T-helper 2 cell treated with Interferon-gamma antibody and Interleukin-4, amounts not matched to agents 100 ng/mL and 5 ng/mL, for 36 hours (primary cell): ENCODE results near the gene MORF4L1. TPM values are rescaled to one million over a fixed set of nuclear protein-coding genes. Genes with fewer than 3 reads are reported as not detected.
"Not testable (repeated sequence)": the region's sequence is repeated elsewhere in the genome, so short reads cannot be mapped to it uniquely, and the experiment has no call there.

Experiments
- intact Hi-C: fragments of 100-400 bp; cut with micrococcal nuclease; formaldehyde crosslinking; loops from one replicate; pipeline ENCODE4 v1.15.1; 2023
- total RNA-seq: library from RNA; stranded (reverse); gene quantifications from 2 replicates; pipeline ENCODE4 v1.2.3, GENCODE V29; 2022

The MORF4L1 gene
- total RNA-seq, 1 donor from 2014 or later = 265 TPM

- intact Hi-C loops = no loop called here
Observed at GRCh38 chr15:78923480-78924360, 51.0 kb downstream of the MORF4L1 start.

- intact Hi-C loops = no loop called here
Observed at GRCh38 chr15:78925076-78925624, 52.5 kb downstream of the MORF4L1 start.

- intact Hi-C loops = no loop called here
Observed at GRCh38 chr15:78925956-78926743, 53.5 kb downstream of the MORF4L1 start.

- intact Hi-C loops = no loop called here
Observed at GRCh38 chr15:78927077-78927790, 54.5 kb downstream of the MORF4L1 start.

- intact Hi-C loops = not testable (repeated sequence)
Observed at GRCh38 chr15:78928176-78928575, 55.5 kb downstream of the MORF4L1 start.

GRCh38 chr15:78928616-78929093, 56.0 kb downstream of the MORF4L1 start:
- intact Hi-C loops = no loop called here

GRCh38 chr15:78929536-78930264, 57.0 kb downstream of the MORF4L1 start:
- intact Hi-C loops = no loop called here

- intact Hi-C loops = no loop called here
Observed at GRCh38 chr15:78930577-78931388, 58.1 kb downstream of the MORF4L1 start.

GRCh38 chr15:78931439-78932257, 59.0 kb downstream of the MORF4L1 start:
- intact Hi-C loops = no loop called here

GRCh38 chr15:78932258-78932808, 59.6 kb downstream of the MORF4L1 start:
- intact Hi-C loops = no loop called here

GRCh38 chr15:78933187-78933822, 60.6 kb downstream of the MORF4L1 start:
- intact Hi-C loops = no loop called here

GRCh38 chr15:78933823-78934654, 61.3 kb downstream of the MORF4L1 start:
- intact Hi-C loops = no loop called here

- intact Hi-C loops = no loop called here
Observed at GRCh38 chr15:78934655-78935023, 61.9 kb downstream of the MORF4L1 start.

- intact Hi-C loops = no loop called here
Observed at GRCh38 chr15:78937132-78937739, 64.5 kb downstream of the MORF4L1 start.

- intact Hi-C loops = no loop called here
Observed at GRCh38 chr15:78938658-78939488, 66.2 kb downstream of the MORF4L1 start.

GRCh38 chr15:78942741-78943140, 70.1 kb downstream of the MORF4L1 start:
- intact Hi-C loops = no loop called here
